Sigmoid colon (tissue), 4 donors: ENCODE results near the gene CNIH4.

Source experiments
- EP300 ChIP-seq, 4 donors: sonication (generic); formaldehyde crosslinking; IDR thresholded peaks; one replicate each; pipeline ENCODE4 v1.6.1; 2017; ENCODE audit warnings: antibody characterized with exemption in 4 of 4
- POLR2A ChIP-seq, 2 donors: fragments of 450-650 bp; IDR thresholded peaks; one replicate each; pipeline ENCODE4 v1.6.1; 2016; ENCODE audit warnings: antibody characterized with exemption in 2 of 2, mild to moderate bottlenecking in 2 of 2, moderate library complexity in 2 of 2
- POLR2AphosphoS5 ChIP-seq, 4 donors: sonication (generic); formaldehyde crosslinking; IDR thresholded peaks; one replicate each; pipeline ENCODE4 v1.6.1; 2017; ENCODE audit warnings: antibody characterized with exemption in 4 of 4
- TF ChIP-seq, protein P1 (sequence below), 4 experiments: fragments of 450-650 bp in 3 of 4; fragments of 200-600 bp in 1 of 4; IDR thresholded peaks; one replicate each; pipeline ENCODE4 v1.5.1; 2016 to 2019; ENCODE audit warnings: antibody characterized with exemption in 4 of 4, mild to moderate bottlenecking in 3 of 4, moderate library complexity in 2 of 4

DNA sequence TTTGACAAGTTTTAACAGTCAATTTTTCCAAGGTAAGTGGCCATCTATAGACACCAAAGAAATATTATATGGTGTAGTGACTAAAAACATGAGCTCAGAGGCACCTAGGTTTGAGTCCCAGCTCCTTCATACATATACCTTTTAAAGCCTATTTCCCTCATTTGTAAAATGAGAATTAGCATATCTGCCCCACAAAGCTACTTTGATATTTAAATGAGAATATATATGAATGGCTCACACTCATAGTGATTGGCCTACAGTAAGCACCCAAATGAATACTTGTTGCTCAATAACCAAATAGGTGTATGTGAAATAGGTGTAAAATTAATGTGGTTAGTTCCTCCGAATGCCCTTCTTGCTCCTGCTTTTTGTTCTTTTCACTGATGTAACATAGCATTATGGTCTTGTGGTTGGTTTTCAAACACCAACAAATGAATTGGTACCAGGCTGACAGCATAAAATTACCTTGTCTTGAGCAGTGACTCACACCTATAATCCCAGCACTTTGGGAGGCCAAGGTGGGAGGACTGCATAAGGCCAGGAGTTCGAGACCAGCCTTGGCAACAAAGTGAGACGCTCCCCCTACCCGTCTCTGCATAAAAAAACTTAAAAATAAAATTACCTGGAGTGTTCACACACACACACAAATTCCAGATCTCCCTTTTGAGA, 25.3 kb downstream of the CNIH4 start:
- TF ChIP-seq POLR2A (IDR thresholded peaks at IDR 0.05) (no peak), POLR2AphosphoS5 (IDR thresholded peaks at IDR 0.05) (no peak), EP300 (IDR thresholded peaks at IDR 0.05) (no peak)
- TF ChIP-seq, protein P1, sequence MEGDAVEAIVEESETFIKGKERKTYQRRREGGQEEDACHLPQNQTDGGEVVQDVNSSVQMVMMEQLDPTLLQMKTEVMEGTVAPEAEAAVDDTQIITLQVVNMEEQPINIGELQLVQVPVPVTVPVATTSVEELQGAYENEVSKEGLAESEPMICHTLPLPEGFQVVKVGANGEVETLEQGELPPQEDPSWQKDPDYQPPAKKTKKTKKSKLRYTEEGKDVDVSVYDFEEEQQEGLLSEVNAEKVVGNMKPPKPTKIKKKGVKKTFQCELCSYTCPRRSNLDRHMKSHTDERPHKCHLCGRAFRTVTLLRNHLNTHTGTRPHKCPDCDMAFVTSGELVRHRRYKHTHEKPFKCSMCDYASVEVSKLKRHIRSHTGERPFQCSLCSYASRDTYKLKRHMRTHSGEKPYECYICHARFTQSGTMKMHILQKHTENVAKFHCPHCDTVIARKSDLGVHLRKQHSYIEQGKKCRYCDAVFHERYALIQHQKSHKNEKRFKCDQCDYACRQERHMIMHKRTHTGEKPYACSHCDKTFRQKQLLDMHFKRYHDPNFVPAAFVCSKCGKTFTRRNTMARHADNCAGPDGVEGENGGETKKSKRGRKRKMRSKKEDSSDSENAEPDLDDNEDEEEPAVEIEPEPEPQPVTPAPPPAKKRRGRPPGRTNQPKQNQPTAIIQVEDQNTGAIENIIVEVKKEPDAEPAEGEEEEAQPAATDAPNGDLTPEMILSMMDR (IDR thresholded peaks at IDR 0.05) = no peak
